ENCODE results near the gene CHIC2. TPM values are rescaled to one million over a fixed set of nuclear protein-coding genes. Genes with fewer than 3 reads are reported as not detected.
A peak's percentile ranks its signal among the peaks of the same experiment; 100 is the strongest.

The CHIC2 gene
- polyA plus RNA-seq, 3 donors, result 23.1 to 83.3 (median 73.4) TPM

DNA sequence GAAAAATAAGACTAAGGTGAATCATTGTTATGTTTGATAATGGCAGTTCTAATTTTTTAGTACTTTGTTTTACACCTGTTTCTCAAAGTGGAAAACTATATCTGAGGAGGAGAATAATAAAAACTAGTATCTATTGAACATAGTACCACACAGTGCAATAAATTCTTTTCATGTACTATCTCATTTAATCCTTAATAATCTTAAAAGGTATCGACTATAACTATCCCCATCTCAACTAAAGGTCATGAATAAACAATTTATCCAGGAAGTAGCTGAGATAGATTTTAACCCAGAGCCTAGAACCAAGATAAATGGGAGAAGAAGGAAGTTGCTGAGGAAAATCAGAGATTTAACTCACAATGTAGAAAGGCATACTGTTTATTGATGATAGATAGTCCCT lies 2.5 kb downstream of the CHIC2 start:
- Histone ChIP-seq H3K4me1 (ENCODE audit: control insufficient read depth in 1 of 2, insufficient read depth in 2 of 2, low read length in 2 of 2) (peaks cover 20 to 40% of the 10 kb centered on the region in 2 donors), H3K27me3 (ENCODE audit: control insufficient read depth in 2 of 2, insufficient read depth in 2 of 2, low read length in 2 of 2) (no peaks in the 10 kb centered on the region), H3K36me3 (replicated peaks in 1 of 2; ENCODE audit: control insufficient read depth in 1 of 2, insufficient read depth in 2 of 2, low read length in 2 of 2) (no peaks in the 10 kb centered on the region), H4K20me1 (ENCODE audit: insufficient read depth, low read length) (peaks cover 72% of the 10 kb centered on the region), H3K9me3 (replicated peaks in 1 of 2; ENCODE audit: control insufficient read depth in 1 of 2, insufficient read depth in 1 of 2, low read length in 2 of 2) (no peaks in the 10 kb centered on the region), H3K79me2 (ENCODE audit: insufficient read depth, low read length) (peaks cover 75% of the 10 kb centered on the region), H3K4me3 (replicated peaks in 1 of 3; ENCODE audit: low read depth in 2 of 3, low read length in 3 of 3) (peak overlapping the region in 1 of 3 experiments; percentile 97), H2AFZ (ENCODE audit: insufficient read depth, low read depth, low read length, poor library complexity, severe bottlenecking) (no peak overlapping the region), H3K4me2 (replicated peaks; ENCODE audit: extremely low read depth, low read length, poor library complexity, severe bottlenecking) (peak overlapping the region; percentile 84), H3K27ac (ENCODE audit: low read depth in 1 of 2, low read length in 2 of 2) (no peak overlapping the region), H3K9ac (ENCODE audit: insufficient read depth, low read length, poor library complexity, severe bottlenecking) (no peak overlapping the region)
- TF ChIP-seq, protein P1, sequence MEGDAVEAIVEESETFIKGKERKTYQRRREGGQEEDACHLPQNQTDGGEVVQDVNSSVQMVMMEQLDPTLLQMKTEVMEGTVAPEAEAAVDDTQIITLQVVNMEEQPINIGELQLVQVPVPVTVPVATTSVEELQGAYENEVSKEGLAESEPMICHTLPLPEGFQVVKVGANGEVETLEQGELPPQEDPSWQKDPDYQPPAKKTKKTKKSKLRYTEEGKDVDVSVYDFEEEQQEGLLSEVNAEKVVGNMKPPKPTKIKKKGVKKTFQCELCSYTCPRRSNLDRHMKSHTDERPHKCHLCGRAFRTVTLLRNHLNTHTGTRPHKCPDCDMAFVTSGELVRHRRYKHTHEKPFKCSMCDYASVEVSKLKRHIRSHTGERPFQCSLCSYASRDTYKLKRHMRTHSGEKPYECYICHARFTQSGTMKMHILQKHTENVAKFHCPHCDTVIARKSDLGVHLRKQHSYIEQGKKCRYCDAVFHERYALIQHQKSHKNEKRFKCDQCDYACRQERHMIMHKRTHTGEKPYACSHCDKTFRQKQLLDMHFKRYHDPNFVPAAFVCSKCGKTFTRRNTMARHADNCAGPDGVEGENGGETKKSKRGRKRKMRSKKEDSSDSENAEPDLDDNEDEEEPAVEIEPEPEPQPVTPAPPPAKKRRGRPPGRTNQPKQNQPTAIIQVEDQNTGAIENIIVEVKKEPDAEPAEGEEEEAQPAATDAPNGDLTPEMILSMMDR (IDR thresholded peaks at IDR 0.05), result no peak
- peaks cover 60% of the 10 kb centered on the region for H3K4me1 Mint-ChIP-seq
- H3K36me3 Mint-ChIP-seq, result peaks cover 7 to 9% of the 10 kb centered on the region in 2 donors
- peak overlapping the region in 1 of 2 donors; percentile 48 for H3K4me3 Mint-ChIP-seq
- intact Hi-C loops (cut with micrococcal nuclease), result loop anchor here (5.0 to 10.0 kb wide), 3 partner anchors 147 to 687 kb away; partner anchors contain the start of gene FIP1L1 (in 1 of the 2)
- peaks cover 0 to 3% (median 0%) of the 10 kb centered on the region in 3 donors for H3K27me3 Mint-ChIP-seq (ENCODE audit: low read depth in 3 of 3)
- H3K9me3 Mint-ChIP-seq, result no peaks in the 10 kb centered on the region
- peak overlapping the region in 1 of 7 donors; percentile 96 for H3K27ac Mint-ChIP-seq
- no peak for DNase-seq
- no CpG with 5 or more reads among the region's 1 CpG for WGBS (ENCODE audit: insufficient coverage)

GRCh38 chr4:54061067-54061466 lies 3.3 kb downstream of the CHIC2 start:
- H3K9me3 Mint-ChIP-seq, result no peaks in the 10 kb centered on the region
- no peaks in the 10 kb centered on the region for H3K36me3 ChIP-seq (replicated peaks in 1 of 2; ENCODE audit: control insufficient read depth in 1 of 2, insufficient read depth in 2 of 2, low read length in 2 of 2)
- no peaks in the 10 kb centered on the region for H3K9me3 ChIP-seq (replicated peaks in 1 of 2; ENCODE audit: control insufficient read depth in 1 of 2, insufficient read depth in 1 of 2, low read length in 2 of 2)
- peaks cover 0 to 1% (median 0%) of the 10 kb centered on the region in 3 donors for H3K27me3 Mint-ChIP-seq (ENCODE audit: low read depth in 3 of 3)
- H3K4me1 Mint-ChIP-seq, result peaks cover 66% of the 10 kb centered on the region
- H3K27ac ChIP-seq (ENCODE audit: low read depth in 1 of 2, low read length in 2 of 2), result no peak overlapping the region
- peak overlapping the region; percentile 84 for H3K4me2 ChIP-seq (replicated peaks; ENCODE audit: extremely low read depth, low read length, poor library complexity, severe bottlenecking)
- no peak overlapping the region for H2AFZ ChIP-seq (ENCODE audit: insufficient read depth, low read depth, low read length, poor library complexity, severe bottlenecking)
- intact Hi-C loops (cut with micrococcal nuclease), result loop anchor here (5.0 to 10.0 kb wide), 3 partner anchors 146 to 686 kb away; partner anchors contain the start of gene FIP1L1 (in 1 of the 2)
- DNase-seq, result no peak
- no peaks in the 10 kb centered on the region for H3K27me3 ChIP-seq (ENCODE audit: control insufficient read depth in 2 of 2, insufficient read depth in 2 of 2, low read length in 2 of 2)
- H4K20me1 ChIP-seq (ENCODE audit: insufficient read depth, low read length), result peaks cover 80% of the 10 kb centered on the region
- no CpG with 5 or more reads among the region's 3 CpGs for WGBS (ENCODE audit: insufficient coverage)
- peaks cover 20 to 40% of the 10 kb centered on the region in 2 donors for H3K4me1 ChIP-seq (ENCODE audit: control insufficient read depth in 1 of 2, insufficient read depth in 2 of 2, low read length in 2 of 2)
- peaks cover 7 to 9% of the 10 kb centered on the region in 2 donors for H3K36me3 Mint-ChIP-seq
- peak overlapping the region in 1 of 7 donors; percentile 62 for H3K27ac Mint-ChIP-seq
- H3K79me2 ChIP-seq (ENCODE audit: insufficient read depth, low read length), result peaks cover 83% of the 10 kb centered on the region
- no peak overlapping the region for H3K4me3 Mint-ChIP-seq
- TF ChIP-seq, protein P1 (IDR thresholded peaks at IDR 0.05), result no peak
- H3K9ac ChIP-seq (ENCODE audit: insufficient read depth, low read length, poor library complexity, severe bottlenecking), result no peak overlapping the region
- peak overlapping the region in 1 of 3 experiments; percentile 97 for H3K4me3 ChIP-seq (replicated peaks in 1 of 3; ENCODE audit: low read depth in 2 of 3, low read length in 3 of 3)

All from CD14-positive monocyte (primary cell).